CD4-positive, alpha-beta T cell treated with Interleukin-6 for 4 hours (primary cell): ENCODE results near the gene BHMT.
"Not testable (repeated sequence)": the region's sequence is repeated elsewhere in the genome, so short reads cannot be mapped to it uniquely, and the experiment has no call there.

Experiments
- DNase-seq: peaks from one replicate; pipeline ENCODE4 v3.0.0-alpha.2; 2020; ENCODE audit warnings: mixed read lengths

BHMT gene

GRCh38 chr5:79111960-79112702 is 522 bp downstream of the BHMT start:
- DNase-seq = no peak

- no peak for DNase-seq
These were observed 1.1 kb downstream of the BHMT start for GRCh38 chr5:79112703-79113058.

DNA sequence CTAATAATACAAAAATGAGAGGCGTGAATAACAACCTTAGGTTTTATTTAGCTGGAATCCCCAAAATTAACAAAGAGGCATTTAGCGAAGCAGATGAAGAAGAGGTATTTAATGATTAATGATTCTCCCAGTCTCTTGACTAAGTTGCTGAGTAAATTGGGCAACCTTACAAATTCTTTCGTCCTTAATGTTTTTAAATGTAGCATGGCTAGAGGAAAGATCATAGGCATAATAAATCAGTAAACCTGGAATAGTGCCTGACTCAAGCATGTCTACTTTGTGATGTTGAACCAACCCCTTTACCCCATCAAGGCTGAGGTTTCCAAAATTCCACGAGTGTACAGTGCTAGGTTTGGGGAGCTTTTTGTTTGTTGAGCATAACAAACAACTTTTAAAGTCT is 7.9 kb downstream of the BHMT start:
- no peak for DNase-seq

- DNase-seq = no peak
These were observed 8.6 kb downstream of the BHMT start for GRCh38 chr5:79120221-79120620.

DNA sequence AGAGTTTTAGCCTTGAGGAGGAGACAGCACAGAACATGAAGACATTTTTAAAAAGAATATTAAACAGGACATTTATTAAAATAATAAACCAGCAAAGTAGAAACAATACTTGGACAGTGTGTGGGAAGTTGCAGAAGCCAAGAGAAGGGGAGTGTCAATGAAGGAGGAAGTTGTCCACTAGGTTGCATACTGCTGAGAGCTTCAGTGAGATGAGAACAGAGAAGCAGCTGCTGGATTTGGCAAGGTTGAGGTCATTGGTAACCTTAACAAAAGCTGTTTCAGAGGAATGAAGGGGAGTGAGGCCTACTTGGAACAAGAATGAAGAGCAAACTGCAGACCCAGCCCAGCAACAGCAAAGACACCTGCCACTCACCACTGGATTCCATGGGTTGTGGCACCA is 11.4 kb downstream of the BHMT start:
- no peak for DNase-seq

GRCh38 chr5:79124607-79125006 is 13.0 kb downstream of the BHMT start:
- DNase-seq = no peak

DNA sequence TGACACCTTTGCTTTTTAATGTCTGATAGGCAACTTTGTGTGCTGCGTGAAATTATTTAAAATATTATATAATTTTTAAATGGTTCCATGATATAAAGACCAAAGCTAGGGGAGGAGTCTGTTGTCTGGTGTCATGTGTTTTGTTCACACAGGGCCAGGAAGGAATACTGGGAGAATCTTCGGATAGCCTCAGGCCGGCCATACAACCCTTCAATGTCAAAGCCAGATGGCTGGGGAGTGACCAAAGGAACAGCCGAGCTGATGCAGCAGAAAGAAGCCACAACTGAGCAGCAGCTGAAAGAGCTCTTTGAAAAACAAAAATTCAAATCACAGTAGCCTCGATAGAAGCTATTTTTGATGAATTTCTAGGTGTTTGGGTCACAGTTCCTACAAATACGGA is 19.2 kb downstream of the BHMT start:
- no peak for DNase-seq

GRCh38 chr5:79133121-79133656 is 21.6 kb downstream of the BHMT start:
- no peak for DNase-seq

GRCh38 chr5:79133657-79134451 is 22.2 kb downstream of the BHMT start:
- peak; percentile 71 for DNase-seq

DNA sequence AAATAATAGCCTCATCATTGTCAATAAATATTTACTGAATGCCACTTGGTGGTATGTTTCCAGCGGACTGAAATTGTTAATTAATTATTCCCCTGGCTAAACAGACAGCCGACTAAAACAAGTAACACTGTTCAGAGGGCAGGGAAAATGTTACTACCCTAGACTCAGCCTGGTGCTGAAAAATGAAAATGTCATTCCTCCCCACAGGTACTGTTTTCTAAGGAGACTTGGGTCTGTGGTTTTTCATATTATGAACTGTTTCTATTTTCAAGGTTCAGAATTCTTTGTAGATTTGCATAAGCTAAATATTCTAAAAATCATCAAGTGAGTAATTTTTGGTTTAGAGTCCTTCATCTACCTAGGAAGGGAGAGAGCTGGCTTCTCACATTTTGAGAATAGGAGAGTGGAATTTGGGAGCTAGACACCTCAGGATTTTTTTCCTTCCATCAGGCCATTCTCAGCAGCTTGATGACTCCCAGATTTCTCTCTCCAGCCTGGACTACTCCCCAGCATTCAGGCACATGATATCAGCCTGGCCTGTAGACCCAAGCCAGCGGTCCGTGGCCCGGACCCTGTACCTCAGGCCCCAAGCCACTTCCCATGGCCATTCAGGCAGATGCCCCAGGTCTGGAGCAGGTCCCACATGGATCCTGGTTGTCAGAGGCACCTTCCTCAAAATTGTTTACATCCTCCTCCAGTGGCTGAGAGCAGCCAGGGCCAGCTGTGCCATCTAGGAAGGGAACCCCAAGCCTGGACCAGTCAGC is 24.4 kb downstream of the BHMT start:
- no peak for DNase-seq

DNA sequence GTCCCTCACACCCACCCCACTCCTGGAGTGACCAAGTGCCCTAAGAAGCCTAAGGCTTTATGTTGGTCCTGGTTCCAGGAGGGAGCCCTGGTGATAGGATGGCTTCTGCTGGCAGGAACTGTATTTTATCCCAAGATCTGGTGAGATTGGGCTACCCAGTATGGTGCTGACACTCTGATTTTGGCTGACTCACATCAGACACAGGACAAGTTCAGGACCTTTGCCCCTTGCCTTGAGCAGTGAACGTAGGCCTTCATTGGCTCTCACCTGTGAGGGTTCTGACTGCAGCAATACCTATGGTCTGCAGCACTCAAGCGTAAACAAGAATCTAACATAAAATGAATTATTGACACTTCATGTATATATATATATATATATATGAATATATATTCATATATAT is 25.0 kb downstream of the BHMT start:
- DNase-seq = no peak

DNA sequence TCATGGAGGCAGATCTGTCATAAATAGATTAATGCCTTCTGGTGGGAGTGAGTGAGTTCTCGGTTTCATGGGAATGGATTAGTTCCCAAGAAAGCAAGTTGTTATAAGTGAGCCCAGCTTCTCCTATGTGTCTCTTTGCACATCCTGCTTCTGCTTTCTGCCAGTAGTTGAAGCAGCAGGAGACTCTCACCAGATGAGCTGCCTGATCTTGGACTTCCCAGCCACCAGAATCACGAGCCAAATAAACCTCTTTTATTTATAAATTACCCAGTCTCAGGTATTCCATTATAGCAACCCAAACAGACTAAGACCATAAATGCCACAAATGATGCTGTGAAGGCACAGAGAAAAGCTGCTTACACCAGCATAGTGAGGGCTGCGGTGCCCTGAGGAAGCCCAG is 28.9 kb downstream of the BHMT start:
- no peak for DNase-seq

DNA sequence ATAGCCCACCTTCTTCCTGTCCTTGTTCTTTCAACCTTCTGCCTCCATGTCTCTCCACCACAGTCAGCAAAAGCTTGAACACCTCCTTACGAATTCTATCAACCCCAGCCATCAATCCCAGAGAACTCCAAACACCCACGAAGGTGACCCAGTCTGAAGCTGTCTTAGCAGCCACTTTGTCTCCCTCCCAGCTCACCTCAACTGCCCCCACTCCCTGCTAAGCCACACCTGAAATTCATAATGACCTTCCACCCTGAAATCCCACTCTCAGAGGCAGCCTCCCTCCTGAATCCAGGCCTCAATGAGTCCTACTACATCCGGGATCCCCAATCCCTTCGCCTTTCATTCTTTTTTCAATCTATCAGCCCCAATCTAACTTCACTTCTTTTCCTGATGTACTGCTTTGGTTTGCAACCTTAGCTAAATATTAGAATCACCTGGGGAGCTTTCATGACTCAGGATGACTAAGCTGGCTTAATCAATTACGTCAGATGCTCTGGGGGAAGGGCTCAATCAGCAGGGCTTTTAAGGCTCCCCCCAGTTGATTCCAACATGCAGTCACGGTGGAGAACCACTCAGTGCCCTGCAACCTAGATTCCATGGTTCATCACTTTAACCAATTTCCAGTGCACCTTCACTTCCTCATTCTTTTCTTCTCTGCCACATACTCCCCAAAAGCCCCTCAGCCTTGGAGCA is 32.2 kb downstream of the BHMT start:
- no peak for DNase-seq

GRCh38 chr5:79147076-79147475 is 35.5 kb downstream of the BHMT start:
- no peak for DNase-seq

DNA sequence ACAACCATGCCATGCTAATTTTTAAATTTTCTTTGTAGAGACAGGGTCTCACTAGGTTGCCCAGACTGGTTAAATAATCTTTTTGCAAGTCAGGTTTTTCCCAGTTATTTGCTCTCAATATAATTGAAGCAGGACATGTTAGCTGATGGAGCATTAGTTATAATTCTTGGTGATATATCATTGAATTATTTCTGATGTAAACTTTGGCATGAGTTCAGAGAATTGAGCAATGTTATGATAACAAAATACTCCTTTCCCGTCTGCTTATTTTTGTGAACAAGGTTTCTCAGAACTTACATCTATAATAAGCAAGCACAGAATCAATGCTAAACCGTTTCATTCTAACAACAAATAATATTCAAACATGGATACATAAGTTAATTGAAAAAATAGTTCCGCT is 37.8 kb downstream of the BHMT start:
- DNase-seq = no peak

GRCh38 chr5:79151942-79152671 is 40.5 kb downstream of the BHMT start:
- DNase-seq = no peak

DNA sequence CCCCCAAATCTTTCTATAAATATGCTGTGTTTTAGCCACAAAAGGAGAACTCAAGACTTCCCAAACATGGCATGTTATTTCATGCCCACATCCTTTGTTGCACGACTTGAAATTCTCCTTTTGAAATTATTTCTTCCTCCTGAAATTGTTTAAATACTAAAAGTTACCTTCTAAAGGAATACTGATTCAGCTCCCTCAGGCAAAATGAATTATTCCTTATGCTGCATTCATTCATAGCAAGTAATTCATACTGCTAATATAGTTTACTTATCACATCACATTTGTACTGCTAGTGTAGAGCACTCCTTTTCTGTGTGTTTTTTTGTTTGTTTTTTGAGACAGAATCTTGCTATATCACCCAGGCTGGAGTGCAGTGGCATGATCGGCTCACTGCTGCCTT is 45.7 kb downstream of the BHMT start:
- DNase-seq = no peak

- not testable (repeated sequence) for DNase-seq
These were observed 50.0 kb downstream of the BHMT start for GRCh38 chr5:79161647-79162046.

DNA sequence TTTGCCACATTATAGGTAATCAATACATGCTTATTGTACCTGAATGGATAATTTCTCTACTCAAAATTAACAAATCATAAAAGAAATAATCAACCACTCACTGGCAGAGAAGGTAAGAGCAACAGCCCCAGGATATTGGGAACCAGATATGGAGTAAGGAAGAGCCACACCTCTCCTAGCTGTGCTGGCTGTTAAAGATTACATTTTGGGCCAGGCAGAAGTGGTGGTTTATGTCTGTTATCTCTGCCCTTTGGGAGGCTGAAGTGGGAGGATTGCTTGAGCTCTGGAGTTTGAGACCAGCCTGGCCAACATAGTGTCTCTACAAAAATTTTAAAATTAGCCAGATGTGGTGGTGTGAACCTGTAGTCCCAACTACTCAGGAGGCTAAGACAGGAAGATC is 56.4 kb downstream of the BHMT start:
- DNase-seq = no peak

DNA sequence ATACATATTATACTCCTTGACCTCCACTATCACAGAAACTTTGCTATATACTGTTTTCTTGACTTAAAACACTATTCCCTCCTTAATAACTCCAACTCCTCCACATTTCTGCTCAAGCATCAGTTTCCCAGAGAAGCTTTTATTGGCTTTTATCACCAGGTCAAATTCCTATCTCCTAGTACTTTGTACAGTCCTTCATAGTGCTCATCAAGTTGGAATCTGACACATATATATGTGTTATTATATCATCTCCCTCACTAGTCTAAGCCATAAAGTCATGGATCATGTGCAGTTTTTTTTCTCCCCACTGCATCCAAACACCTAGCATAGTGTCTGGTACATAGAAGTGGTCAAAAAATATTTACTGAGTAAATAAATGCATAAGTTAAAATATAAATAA is 59.1 kb downstream of the BHMT start:
- no peak for DNase-seq

DNA sequence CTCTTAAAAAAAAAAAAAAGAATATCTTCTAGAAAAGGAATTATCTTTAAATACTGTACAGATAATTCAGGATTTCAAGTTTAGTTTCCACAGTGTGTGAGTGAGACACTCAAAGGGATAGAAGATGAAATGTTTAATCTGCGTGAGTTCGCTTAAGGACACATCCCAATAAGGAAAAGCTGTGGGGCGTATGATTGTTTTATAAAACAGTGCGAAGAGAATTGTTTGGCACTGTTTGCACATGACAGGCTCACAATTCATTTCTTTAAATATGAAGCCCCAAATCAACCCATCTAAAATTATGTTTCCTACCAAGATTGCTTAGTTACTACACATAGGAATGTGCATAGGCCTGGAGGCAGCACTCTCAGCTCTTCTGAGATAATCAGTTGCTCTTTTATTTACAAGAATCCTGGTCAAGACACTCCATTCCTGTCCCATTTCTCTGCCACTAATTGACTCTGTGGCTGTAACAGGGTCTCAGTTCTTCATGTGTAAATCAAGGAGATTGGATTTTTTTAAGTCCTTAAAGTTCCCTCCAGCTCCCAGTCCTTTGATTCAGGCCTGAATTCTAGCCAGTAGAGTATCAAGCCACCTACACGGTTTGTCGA is 60.1 kb downstream of the BHMT start:
- no peak for DNase-seq

DNA sequence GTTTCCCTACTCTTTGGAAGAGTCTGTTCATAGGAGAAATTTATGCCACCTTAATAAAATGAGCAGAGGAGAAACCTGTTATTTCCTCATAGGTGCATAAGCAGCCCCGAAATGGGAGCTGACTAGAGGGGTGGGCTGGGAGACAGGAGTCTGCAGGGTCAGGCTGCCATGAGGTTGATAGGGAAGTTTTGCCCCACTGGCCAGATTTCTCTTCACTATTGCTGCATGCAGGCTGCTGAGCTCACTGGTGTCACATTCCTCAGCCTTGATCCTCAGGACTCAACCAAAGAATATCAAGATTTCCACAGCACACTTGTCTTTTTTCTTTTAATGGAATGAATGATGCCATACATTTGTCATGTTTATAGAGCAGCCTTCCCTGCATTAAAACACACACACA is 60.7 kb downstream of the BHMT start:
- no peak for DNase-seq
